Measurements from ENCODE around the gene RHOJ.

DNA sequence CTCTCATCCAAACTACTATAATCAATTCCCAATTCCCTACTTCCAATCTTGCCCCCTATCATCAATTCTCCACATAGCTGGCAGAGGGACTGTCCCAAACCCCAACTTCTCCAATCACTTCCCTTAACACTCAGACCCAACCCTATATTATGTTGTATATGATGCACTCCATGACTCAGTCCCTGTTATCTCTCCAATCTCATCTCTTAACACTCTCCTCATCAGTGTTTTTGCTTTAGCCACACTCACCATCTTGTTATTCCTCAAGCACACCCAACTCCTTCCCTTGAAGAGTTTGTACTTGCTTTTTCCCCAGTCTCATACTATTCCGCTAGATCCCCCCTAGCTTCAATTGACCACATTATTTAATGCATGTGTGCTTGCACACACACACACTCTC, 4.9 kb downstream of the RHOJ start:
- TF ChIP-seq, protein P1, sequence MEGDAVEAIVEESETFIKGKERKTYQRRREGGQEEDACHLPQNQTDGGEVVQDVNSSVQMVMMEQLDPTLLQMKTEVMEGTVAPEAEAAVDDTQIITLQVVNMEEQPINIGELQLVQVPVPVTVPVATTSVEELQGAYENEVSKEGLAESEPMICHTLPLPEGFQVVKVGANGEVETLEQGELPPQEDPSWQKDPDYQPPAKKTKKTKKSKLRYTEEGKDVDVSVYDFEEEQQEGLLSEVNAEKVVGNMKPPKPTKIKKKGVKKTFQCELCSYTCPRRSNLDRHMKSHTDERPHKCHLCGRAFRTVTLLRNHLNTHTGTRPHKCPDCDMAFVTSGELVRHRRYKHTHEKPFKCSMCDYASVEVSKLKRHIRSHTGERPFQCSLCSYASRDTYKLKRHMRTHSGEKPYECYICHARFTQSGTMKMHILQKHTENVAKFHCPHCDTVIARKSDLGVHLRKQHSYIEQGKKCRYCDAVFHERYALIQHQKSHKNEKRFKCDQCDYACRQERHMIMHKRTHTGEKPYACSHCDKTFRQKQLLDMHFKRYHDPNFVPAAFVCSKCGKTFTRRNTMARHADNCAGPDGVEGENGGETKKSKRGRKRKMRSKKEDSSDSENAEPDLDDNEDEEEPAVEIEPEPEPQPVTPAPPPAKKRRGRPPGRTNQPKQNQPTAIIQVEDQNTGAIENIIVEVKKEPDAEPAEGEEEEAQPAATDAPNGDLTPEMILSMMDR (IDR thresholded peaks at IDR 0.05): no peak
- no peak for TF ChIP-seq POLR2A (IDR thresholded peaks at IDR 0.05)
